Stimulated activated CD4-positive, alpha-beta T cell treated with anti-CD3 and anti-CD28 coated beads, Interleukin-15, amount 100 ng/mL, for 24 hours (primary cell): ENCODE data around the gene TBC1D14.
"Not testable (repeated sequence)": the region's sequence is repeated elsewhere in the genome, so short reads cannot be mapped to it uniquely, and the experiment has no call there.

Experiments
- DNase-seq: peaks from one replicate; pipeline ENCODE4 v3.0.0-alpha.2; 2020

TBC1D14 gene

GRCh38 chr4:6891436-6892170 is 18.0 kb upstream of the TBC1D14 start:
- DNase-seq: no peak

- DNase-seq: peak; percentile 44
These were observed 17.3 kb upstream of the TBC1D14 start for GRCh38 chr4:6892190-6892908.

GRCh38 chr4:6892909-6893202 is 16.8 kb upstream of the TBC1D14 start:
- DNase-seq: peak; percentile 0

DNA sequence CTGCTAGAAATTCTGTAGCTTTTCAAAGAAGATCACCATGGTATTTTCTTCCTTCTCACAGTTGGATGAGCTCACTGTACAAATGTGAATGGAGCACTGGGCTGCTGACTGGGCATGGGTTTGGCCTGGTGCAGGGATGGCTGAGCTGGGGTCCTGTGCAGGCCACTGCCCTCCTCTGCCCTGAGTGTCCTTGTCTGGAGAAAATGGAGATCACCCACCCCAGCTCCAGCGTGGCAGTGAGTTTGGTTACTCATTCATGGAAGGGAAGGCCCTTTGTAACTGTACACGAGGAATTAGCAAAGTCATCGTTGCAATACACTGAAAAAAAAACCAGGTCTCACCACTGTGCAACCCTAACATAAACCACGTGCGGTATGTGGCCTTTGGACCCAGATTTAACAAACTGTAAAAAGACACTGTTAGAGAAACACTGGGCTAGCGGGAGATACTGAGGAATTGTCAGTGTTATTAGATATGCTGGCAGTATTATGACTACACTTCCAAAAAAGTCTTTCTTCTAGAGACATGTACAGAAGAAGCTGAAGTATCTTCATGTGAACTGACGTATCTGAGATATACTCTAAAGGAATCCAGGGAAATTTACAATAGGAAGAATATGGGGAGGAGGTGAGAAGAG is 16.1 kb upstream of the TBC1D14 start:
- peak; percentile 0 for DNase-seq

GRCh38 chr4:6894086-6894478 is 15.5 kb upstream of the TBC1D14 start:
- no peak for DNase-seq

- DNase-seq: peak; percentile 1
These were observed 14.8 kb upstream of the TBC1D14 start for GRCh38 chr4:6894528-6895498.

DNA sequence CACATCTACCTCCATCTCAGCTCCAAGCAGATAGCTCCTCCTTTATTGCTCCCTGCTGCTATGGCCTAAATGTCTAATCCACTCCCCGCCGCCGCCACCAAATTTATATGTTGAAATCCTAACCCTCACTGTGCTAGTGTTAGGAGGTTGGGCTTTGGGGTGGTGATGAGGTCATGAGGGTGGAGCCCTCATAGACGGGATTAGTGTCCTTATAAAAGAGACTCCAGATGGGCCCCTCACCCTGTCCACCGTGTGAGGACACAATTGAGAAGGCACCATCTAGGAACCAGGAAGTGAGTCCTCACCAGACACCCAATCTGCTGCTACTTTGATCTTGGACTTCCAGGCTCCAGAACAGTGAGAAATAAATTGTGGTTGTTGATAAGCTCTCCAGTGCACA is 13.6 kb upstream of the TBC1D14 start:
- DNase-seq: no peak

- DNase-seq: no peak
These were observed 10.9 kb upstream of the TBC1D14 start for GRCh38 chr4:6898763-6899162.

DNA sequence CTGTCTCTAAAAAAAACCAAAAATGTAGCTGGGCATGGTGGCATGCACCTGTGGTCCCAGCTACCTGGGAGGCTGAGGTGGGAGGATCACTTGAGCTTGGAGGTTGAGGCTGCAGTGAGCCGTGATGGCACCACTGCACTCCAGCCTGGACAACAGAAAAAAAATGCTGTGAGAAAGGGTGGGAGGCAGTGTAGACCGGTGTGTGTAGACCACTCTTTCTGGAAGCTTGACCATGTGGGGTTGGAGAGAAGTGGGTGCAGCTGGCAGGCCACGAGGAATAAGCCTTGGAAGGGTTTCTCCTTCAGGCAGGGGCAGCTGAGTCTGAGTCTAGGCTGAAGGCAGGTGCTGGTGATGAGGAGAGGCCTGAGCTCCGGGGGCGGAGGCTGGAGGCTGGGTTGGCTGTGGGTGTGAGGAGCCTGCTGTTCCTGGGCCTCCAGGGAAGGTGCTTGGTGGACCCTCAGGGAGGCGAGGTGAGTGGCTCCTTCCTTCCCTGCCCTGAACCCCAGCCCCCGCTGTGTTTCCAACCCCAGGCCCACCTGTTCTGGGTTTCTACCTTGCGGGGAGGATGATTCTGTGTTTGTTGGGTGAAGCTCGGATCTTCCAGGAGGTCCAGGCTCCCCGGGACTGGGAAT is 9.3 kb upstream of the TBC1D14 start:
- DNase-seq: no peak

GRCh38 chr4:6900956-6901355 is 8.7 kb upstream of the TBC1D14 start:
- no peak for DNase-seq

- no peak for DNase-seq
These were observed 7.8 kb upstream of the TBC1D14 start for GRCh38 chr4:6901669-6902317.

DNA sequence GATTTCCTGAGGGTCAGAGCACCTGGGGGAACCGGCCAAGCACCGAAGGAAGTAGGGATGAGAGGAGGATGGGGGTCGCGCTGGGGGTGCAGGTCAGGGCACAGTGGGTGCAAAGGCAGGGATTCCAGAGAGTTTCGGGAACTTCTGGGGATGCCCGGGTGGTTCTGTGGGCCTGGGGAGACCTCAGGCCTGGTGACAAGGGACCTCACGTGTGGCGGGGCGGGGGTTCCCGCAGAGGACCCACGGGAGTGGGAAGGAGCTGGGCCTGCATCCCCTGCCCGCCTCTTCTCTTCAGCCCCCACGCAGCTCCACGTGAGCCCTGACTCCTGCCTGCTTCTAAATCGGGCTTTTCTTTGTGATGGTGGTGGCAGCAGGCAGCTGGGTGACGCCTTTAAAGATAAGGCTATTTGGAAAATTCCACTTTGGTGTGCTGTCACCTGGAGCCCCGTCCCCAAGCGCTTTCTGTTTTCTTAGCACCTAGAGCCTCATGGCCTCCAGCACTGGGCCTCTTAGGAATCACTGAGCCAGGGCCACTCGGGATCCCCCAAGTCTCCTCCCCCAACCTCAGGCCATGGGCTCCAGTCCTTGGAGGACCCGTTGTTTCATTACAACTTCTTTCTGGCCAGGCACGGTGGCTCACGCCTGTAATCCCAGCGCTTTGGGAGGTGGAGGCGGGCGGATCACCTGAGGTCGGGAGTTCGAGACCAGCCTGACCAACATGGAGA is 7.1 kb upstream of the TBC1D14 start:
- DNase-seq: peak; percentile 0

DNA sequence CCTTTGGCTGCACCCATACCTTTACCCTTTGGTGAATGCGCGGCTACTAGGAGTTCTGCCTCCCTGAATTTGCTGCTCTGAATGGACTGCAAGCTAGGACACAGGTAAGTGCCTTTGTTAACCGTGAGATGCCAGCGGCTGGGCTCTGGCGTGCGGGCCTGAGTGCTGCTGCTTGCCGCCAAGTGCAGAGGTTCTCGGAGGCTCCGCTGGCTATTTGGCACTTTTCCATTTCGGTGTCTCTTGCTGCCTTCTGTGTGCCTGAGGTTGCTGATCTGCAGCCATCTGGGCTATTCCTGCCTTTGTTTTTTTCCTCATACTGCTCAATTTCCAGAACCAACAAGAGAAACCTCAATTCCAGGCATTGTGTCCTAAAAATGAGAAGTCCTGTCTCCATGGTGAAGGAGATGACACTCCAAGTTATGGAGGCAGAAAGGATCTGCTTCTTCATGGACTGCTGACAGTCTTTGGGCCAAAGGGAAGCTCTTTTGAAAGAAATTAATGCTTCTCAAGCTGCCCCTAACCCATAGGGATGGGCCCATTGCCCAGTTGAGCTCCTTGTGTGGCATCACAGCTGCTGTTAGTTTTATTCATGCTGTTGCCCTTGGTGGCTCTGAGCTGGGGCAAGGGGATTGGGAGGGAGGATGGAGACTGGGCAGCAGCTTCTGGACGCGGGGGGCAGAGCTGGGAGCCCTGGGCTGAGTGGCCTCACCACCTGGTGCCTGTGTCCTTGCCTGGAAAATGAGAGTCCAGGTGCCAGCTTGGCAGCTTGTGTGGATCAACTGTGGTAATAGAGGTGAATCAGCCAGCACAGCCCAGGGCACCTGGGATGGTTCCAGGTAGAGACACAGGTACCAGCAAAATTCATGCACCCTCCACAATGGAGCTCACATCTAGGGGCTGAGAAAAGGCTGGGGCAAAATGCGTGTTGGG is 3.8 kb upstream of the TBC1D14 start:
- DNase-seq: no peak

GRCh38 chr4:6906486-6906885 is 3.1 kb upstream of the TBC1D14 start:
- not testable (repeated sequence) for DNase-seq

DNA sequence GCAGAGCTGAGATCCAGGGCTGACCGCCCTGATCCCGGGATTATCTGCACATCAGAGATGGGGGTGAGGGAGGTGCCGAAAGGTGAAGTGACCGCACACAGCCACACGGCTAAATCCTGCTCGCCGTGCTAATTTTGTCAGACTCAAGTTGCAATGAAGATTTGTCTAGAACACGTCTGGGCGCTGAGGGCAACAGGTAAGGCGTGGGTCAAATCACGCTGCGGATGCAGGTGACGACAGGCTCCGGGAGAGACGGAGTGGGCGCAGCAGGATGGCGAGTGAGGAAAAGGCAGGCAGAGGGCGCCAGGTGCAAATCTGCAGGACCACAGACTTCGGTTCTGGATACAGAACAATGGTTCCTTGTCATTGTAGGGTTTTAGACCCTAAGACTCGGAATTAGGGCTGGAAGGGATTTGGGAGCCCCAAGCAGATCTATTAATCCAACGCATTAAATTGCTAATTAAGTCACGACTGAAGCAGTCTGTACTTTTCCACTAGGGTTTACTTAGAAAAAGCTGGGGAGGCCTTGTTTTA is 1.9 kb upstream of the TBC1D14 start:
- DNase-seq: no peak

DNA sequence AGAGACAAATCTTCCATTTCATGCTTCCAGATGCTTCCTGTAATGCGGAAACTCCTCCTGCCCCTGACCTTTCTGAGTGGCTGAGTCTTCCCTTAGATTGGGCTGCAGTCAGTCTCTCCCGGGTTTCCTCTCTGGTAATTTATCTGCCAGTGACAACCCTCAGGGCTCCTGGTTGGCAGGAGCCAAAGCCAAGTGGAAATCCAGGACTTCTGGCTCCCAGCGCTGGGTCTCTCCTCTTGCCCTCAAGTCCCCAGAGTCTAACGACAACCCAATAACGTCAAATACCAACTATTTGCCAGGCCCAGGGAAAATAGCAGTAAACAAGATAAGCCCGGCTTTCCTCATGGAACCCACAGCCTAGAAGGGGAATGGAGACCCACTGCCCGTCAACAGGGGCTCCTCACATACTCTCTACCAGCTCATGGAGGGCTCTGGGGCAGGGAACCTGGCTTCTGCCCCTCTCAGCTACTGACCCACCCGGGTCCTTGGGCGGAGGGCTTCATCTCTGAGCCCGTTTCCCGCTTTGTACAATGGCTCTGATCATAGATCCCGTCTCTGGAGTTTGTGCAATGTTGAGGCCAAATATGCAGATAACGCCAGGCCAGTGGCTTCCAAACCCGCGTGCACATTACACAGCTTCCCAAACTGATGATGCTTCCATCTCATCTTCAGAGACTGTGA is 1.1 kb upstream of the TBC1D14 start:
- no peak for DNase-seq

- peak; percentile 63 for DNase-seq
These were observed 329 bp downstream of the TBC1D14 start for GRCh38 chr4:6909970-6910339.

- peak; percentile 37 for DNase-seq
These were observed 824 bp downstream of the TBC1D14 start for GRCh38 chr4:6910340-6910959.
